Endothelial cell of umbilical vein (primary cell): ENCODE data around the gene STXBP2. TPM values are rescaled to one million over a fixed set of nuclear protein-coding genes. Genes with fewer than 3 reads are reported as not detected.

ENCODE experiments used
- BruUV-seq: library from RNA; stranded (reverse); fragments of 400-500 nt; replicated peaks from 2 replicates; lab custom pipeline; 2021; lab: Mats Ljungman, UMichigan
- CTCF ChIA-PET: fragments of 300-600, 350-600 bp; sonication (Branson Sonifier 250); formaldehyde crosslinking; loops from one replicate; lab custom pipeline; 2021; ENCODE audit warnings: antibody characterized with exemption, inconsistent platforms; lab: Charles Lee
- POLR2A ChIA-PET: fragments of 300-600, 350-600 bp; sonication (Branson Sonifier 250); formaldehyde crosslinking; loops from one replicate; lab custom pipeline; 2021; ENCODE audit warnings: antibody characterized with exemption, inconsistent platforms; lab: Charles Lee
- DNase-seq: peaks from one replicate; pipeline ENCODE4 v3.0.0-alpha.2; 2011; ENCODE audit warnings: low read depth, low spot score
- FAIRE-seq: peaks from 2 replicates; lab custom pipeline; 2011; peaks lifted over from hg19 to GRCh38; lab: Jason Lieb, UNC
- H2AFZ ChIP-seq: 2 replicates; pipeline ENCODE4 v1.6.0; 2012; ENCODE audit warnings: low read depth, low read length, control low read depth, inconsistent platforms
- H3K27ac ChIP-seq: 2 replicates; pipeline ENCODE4 v1.5.1; 2011; ENCODE audit warnings: low read depth, mild to moderate bottlenecking, control low read depth, low read length, moderate library complexity; ENCODE audit not compliant: insufficient read depth
- H3K27me3 ChIP-seq, 2 experiments: 2 replicates each; pipeline versions ENCODE4 v1.6.0 to v1.6.1; 2011; ENCODE audit warnings: low read length in 2 of 2, mixed read lengths in 1 of 2; ENCODE audit not compliant: control insufficient read depth in 2 of 2, insufficient read depth in 2 of 2
- H3K36me3 ChIP-seq, 2 experiments: 2 replicates in 1 of 2; 3 replicates in 1 of 2; pipeline ENCODE4 v1.5.1; 2011; ENCODE audit warnings: low read length in 2 of 2, mild to moderate bottlenecking in 1 of 2, moderate library complexity in 1 of 2; ENCODE audit not compliant: control insufficient read depth in 2 of 2, insufficient read depth in 2 of 2; ENCODE audit errors: extremely low read depth in 1 of 2
- H3K4me1 ChIP-seq: 3 replicates; pipeline ENCODE4 v1.5.1; 2011; ENCODE audit warnings: mild to moderate bottlenecking, low read length; ENCODE audit not compliant: control insufficient read depth, insufficient read depth; ENCODE audit errors: extremely low read depth
- H3K4me2 ChIP-seq: 2 replicates; pipeline ENCODE4 v1.6.1; 2011; ENCODE audit warnings: low read length, control low read depth, mixed read lengths; ENCODE audit not compliant: insufficient read depth
- H3K4me3 ChIP-seq, 3 experiments: fragments of 200-600 bp in 1 of 3; sonication (generic), shearing (Covaris generic) in 1 of 3; replicated peaks in 1 of 3; 2 replicates each; pipeline ENCODE4 v1.5.1; 2011 to 2016; ENCODE audit warnings: control low read depth in 3 of 3, low read length in 3 of 3, mild to moderate bottlenecking in 2 of 3, inconsistent platforms in 1 of 3, low read depth in 1 of 3, moderate library complexity in 1 of 3; ENCODE audit not compliant: insufficient read depth in 1 of 3
- H3K79me2 ChIP-seq: 2 replicates; pipeline ENCODE4 v1.6.0; 2012; ENCODE audit warnings: low read length, inconsistent platforms; ENCODE audit not compliant: control insufficient read depth, insufficient read depth
- H3K9ac ChIP-seq: replicated peaks from 2 replicates; pipeline ENCODE3; 2011; ENCODE audit warnings: low read length, control low read depth; ENCODE audit not compliant: insufficient read depth; ENCODE audit errors: extremely low read depth
- H3K9me1 ChIP-seq: replicated peaks from 3 replicates; pipeline ENCODE4 v1.6.0; 2011; ENCODE audit warnings: mild to moderate bottlenecking, low read length; ENCODE audit not compliant: control insufficient read depth, insufficient read depth; ENCODE audit errors: extremely low read depth
- H3K9me3 ChIP-seq: replicated peaks from 2 replicates; pipeline ENCODE4 v1.5.1; 2012; ENCODE audit warnings: low read length, inconsistent platforms; ENCODE audit not compliant: control insufficient read depth, insufficient read depth
- H4K20me1 ChIP-seq: replicated peaks from 2 replicates; pipeline ENCODE3; 2011; ENCODE audit warnings: mild to moderate bottlenecking, low read length; ENCODE audit not compliant: control insufficient read depth, insufficient read depth; ENCODE audit errors: extremely low read depth
- CTCF ChIP-seq, 2 donors: IDR thresholded peaks; 1 replicate in 1 of 2; 2 replicates in 1 of 2; pipeline ENCODE4 v1.5.1; 2011; ENCODE audit warnings: low read length in 2 of 2, mild to moderate bottlenecking in 2 of 2, moderate library complexity in 2 of 2, control low read depth in 1 of 2, inconsistent platforms in 1 of 2, low read depth in 1 of 2; ENCODE audit not compliant: insufficient read depth in 1 of 2; ENCODE audit errors: extremely low read depth in 1 of 2
- EZH2 ChIP-seq: IDR thresholded peaks from 2 replicates; pipeline ENCODE4 v1.6.1; 2012; ENCODE audit warnings: borderline replicate concordance, low read depth, mild to moderate bottlenecking, moderate library complexity, low read length, inconsistent platforms; ENCODE audit not compliant: severe bottlenecking
- FOS ChIP-seq: IDR thresholded peaks from 2 replicates; pipeline ENCODE4 v1.6.1; 2011; ENCODE audit warnings: mild to moderate bottlenecking, low read length, moderate library complexity, borderline replicate concordance; ENCODE audit not compliant: insufficient read depth
- GATA2 ChIP-seq: IDR thresholded peaks from 2 replicates; pipeline ENCODE4 v1.7.0; 2011; ENCODE audit warnings: low read depth, mild to moderate bottlenecking, moderate library complexity, mixed read lengths, low read length; ENCODE audit not compliant: insufficient read length, insufficient read depth
- JUN ChIP-seq: IDR thresholded peaks from 2 replicates; pipeline ENCODE4 v1.6.1; 2011; ENCODE audit warnings: borderline replicate concordance, low read depth; ENCODE audit not compliant: insufficient read length, insufficient read depth
- MAX ChIP-seq: IDR thresholded peaks from 2 replicates; pipeline ENCODE4 v1.6.1; 2011; ENCODE audit not compliant: insufficient read depth, insufficient read length
- MYC ChIP-seq: IDR thresholded peaks from one replicate; pipeline ENCODE4 v1.6.1; 2011; ENCODE audit warnings: mild to moderate bottlenecking, low read depth, low read length
- POLR2A ChIP-seq: IDR thresholded peaks from 2 replicates; pipeline ENCODE4 v1.6.1; 2012; ENCODE audit warnings: low read depth, mild to moderate bottlenecking, control low read depth, low read length
- POLR2AphosphoS5 ChIP-seq: IDR thresholded peaks from 2 replicates; pipeline ENCODE4 v1.6.1; 2012; ENCODE audit warnings: low read depth, mild to moderate bottlenecking, control low read depth, low read length, moderate library complexity; ENCODE audit not compliant: insufficient read depth
- dilution Hi-C: fragments of 300-500 bp; cut with MboI; formaldehyde crosslinking; loops from one replicate; pipeline ENCODE4 v1.15.0; 2019; ENCODE audit warnings: low sequenced_read_pairs; ENCODE audit not compliant: extremely low pct_ligation_motif_present
- intact Hi-C: fragments of 100-400 bp; cut with micrococcal nuclease; formaldehyde crosslinking; loops from one replicate; pipeline ENCODE4 v1.10.0; 2022
- polyA plus RNA-seq, 4 experiments: library from polyadenylated mRNA; depleted of rRNA in 3 of 4; stranded (reverse) in 3 of 4; unstranded in 1 of 4; fragments of >200 nt; gene quantifications; 2 replicates each; pipeline versions ENCODE4 v1.2.1 to v1.2.3, GENCODE V29; 2011 to 2012; ENCODE audit warnings: missing spikeins in 1 of 4
- total RNA-seq: library from RNA; stranded (reverse); gene quantifications from 2 replicates; pipeline ENCODE4 v1.2.3, GENCODE V29; 2021

Gene STXBP2
- total and polyA plus RNA-seq, 2 donors (not counting 3 experiments of a cell fraction or from before 2014, with no cell fraction given): 70.0 to 105 TPM

- Histone ChIP-seq H3K9me1 (no peaks in the 10 kb centered on the region), H3K27ac (no peak overlapping the region), H3K36me3 (no peaks in the 10 kb centered on the region), H3K27me3 (peaks cover 0 to 2% of the 10 kb centered on the region in 2 experiments), H3K9ac (no peak overlapping the region), H3K79me2 (no peaks in the 10 kb centered on the region), H4K20me1 (no peaks in the 10 kb centered on the region), H3K4me2 (no peak overlapping the region), H3K9me3 (no peaks in the 10 kb centered on the region), H3K4me1 (peaks cover 2% of the 10 kb centered on the region), H3K4me3 (no peak overlapping the region), H2AFZ (no peak overlapping the region)
- FAIRE-seq: no peak
- ChIA-PET POLR2A (no interaction called here), CTCF (interaction anchor here (1.4 kb wide), 1 partner anchor 34 kb away, joined by 3 read pairs; the partner anchor contains the start of gene TRAPPC5)
- dilution Hi-C loops (no loop called here), intact Hi-C loops (no loop called here)
- no TSS peak for BruUV-seq
- no peak for TF ChIP-seq EZH2
- no peak for DNase-seq
Measured at GRCh38 chr19:7647156-7647555, 10.2 kb downstream of the STXBP2 start.

GRCh38 chr19:7648265-7649014 is 11.5 kb downstream of the STXBP2 start:
- Histone ChIP-seq H2AFZ (no peak overlapping the region), H3K27me3 (peaks cover 0 to 2% of the 10 kb centered on the region in 2 experiments), H3K36me3 (no peaks in the 10 kb centered on the region), H3K9ac (no peak overlapping the region), H3K4me1 (peaks cover 4% of the 10 kb centered on the region), H3K27ac (no peak overlapping the region), H3K9me3 (no peaks in the 10 kb centered on the region), H3K79me2 (no peaks in the 10 kb centered on the region), H3K4me2 (no peak overlapping the region), H3K9me1 (no peaks in the 10 kb centered on the region), H3K4me3 (no peak overlapping the region), H4K20me1 (no peaks in the 10 kb centered on the region)
- POLR2A ChIA-PET: interaction anchor here (0.6 kb wide), 1 partner anchor 138 kb away, joined by 3 read pairs; no protein-coding TSS in a partner anchor
- TF ChIP-seq MAX (no peak), GATA2 (no peak), EZH2 (no peak), POLR2AphosphoS5 (no peak), FOS (no peak), MYC (no peak), JUN (no peak), POLR2A (no peak), CTCF (IDR thresholded peaks at IDR 0.05; ENCODE audit: extremely low read depth in 1 of 2, insufficient read depth in 1 of 2, low read depth in 1 of 2, low read length in 2 of 2) (no peak)
- CTCF ChIA-PET: interaction anchor here (0.7 to 5.1 kb wide), 6 partner anchors 13 to 151 kb away, joined by 3 to 37 read pairs (median 4); partner anchors contain the start of gene TRAPPC5
- dilution Hi-C loops (no loop called here), intact Hi-C loops (no loop called here)
- no TSS peak for BruUV-seq
- DNase-seq: no peak
- no peak for FAIRE-seq
